ENCODE data around the gene AQP1. TPM values are rescaled to one million over a fixed set of nuclear protein-coding genes. Genes with fewer than 3 reads are reported as not detected.

Gene AQP1
- total and polyA plus RNA-seq, 3 donors from 2014 or later, result 15.2 to 55.8 (median 28.1) TPM

DNA sequence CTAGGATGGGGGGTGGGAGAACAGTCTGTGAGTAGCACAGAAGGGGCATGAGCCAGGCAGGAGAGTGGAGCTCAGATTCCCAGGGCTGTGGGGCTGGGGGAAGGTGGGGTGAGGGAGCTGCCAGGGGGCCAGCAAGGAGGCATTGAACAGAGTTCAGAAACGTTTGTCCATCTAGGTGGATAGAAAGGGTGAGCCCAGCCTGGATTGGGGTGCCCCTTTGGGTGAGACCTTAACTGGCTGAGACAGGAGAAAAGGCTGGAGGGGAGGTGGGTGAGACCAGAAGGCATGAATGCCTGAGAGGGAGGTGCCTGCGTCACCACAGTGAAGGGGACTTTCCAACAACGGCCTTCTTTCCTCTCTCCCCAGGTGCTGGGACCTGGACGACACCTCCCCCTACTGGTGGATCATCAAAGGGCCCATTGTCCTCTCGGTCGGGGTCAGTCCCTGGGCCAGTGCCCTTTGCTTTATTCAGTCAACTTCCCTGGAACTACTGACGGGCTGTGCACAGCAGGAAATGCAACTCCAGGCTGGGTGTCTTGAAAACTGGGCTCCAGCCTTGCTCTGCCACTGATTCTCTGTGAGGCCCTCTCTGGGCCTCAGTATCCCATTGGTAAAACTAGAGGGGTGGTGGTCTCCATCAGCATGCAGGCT is 63.1 kb downstream of the AQP1 start:
- WGBS, 2 donors, result 44 to 49% methylated on average over 6 to 7 of the region's 7 CpGs
- H3K36me3 ChIP-seq (ENCODE audit: low read depth, missing control alignments), result no peaks in the 10 kb centered on the region
- intact Hi-C loops (cut with DNase I; ENCODE audit: low total_unique reads), result loop anchor here (10.0 kb wide), 2 partner anchors 170 to 240 kb away; no protein-coding TSS in a partner anchor
- no peak for TF ChIP-seq POLR2A (IDR thresholded peaks at IDR 0.05)
- TF ChIP-seq, protein P1, sequence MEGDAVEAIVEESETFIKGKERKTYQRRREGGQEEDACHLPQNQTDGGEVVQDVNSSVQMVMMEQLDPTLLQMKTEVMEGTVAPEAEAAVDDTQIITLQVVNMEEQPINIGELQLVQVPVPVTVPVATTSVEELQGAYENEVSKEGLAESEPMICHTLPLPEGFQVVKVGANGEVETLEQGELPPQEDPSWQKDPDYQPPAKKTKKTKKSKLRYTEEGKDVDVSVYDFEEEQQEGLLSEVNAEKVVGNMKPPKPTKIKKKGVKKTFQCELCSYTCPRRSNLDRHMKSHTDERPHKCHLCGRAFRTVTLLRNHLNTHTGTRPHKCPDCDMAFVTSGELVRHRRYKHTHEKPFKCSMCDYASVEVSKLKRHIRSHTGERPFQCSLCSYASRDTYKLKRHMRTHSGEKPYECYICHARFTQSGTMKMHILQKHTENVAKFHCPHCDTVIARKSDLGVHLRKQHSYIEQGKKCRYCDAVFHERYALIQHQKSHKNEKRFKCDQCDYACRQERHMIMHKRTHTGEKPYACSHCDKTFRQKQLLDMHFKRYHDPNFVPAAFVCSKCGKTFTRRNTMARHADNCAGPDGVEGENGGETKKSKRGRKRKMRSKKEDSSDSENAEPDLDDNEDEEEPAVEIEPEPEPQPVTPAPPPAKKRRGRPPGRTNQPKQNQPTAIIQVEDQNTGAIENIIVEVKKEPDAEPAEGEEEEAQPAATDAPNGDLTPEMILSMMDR (IDR thresholded peaks at IDR 0.05), result peak; percentile 40 to 62 (median 55)
- no peaks in the 10 kb centered on the region for H3K27me3 ChIP-seq
- H3K9me3 ChIP-seq, result no peaks in the 10 kb centered on the region
- H3K27ac ChIP-seq, result no peak overlapping the region
- DNase-seq, result peak; percentile 75
- no peak overlapping the region for H3K4me3 ChIP-seq
- H3K4me1 ChIP-seq, result no peaks in the 10 kb centered on the region

Other genes starting within 250 kb of the AQP1 start
- 1 to 10 TPM in 1 of 2 donors, under 1 TPM in 1; 0.50 to 1.2 TPM for gene CRHR2, start 229.4 kb upstream of the AQP1 start, total RNA-seq
- gene CRHR2, start 229.4 kb upstream of the AQP1 start, polyA plus RNA-seq (ENCODE audit: insufficient read depth, low read depth, low replicate concordance), result 1.3 TPM
- gene INMT, start 159.7 kb upstream of the AQP1 start, total RNA-seq, result 10 to 100 TPM; 41.2 to 68.4 TPM
- gene INMT, start 159.7 kb upstream of the AQP1 start, polyA plus RNA-seq (ENCODE audit: insufficient read depth, low read depth, low replicate concordance), result 31.8 TPM
- 10 to 100 TPM; 47.6 to 51.7 TPM for gene MINDY4, start 140.4 kb upstream of the AQP1 start, total RNA-seq
- gene MINDY4, start 140.4 kb upstream of the AQP1 start, polyA plus RNA-seq (ENCODE audit: insufficient read depth, low read depth, low replicate concordance), result 25.3 TPM
- 1 to 10 TPM; 1.4 to 3.6 TPM for gene GHRHR, start 52.1 kb downstream of the AQP1 start, total RNA-seq
- 2.1 TPM for gene GHRHR, start 52.1 kb downstream of the AQP1 start, polyA plus RNA-seq (ENCODE audit: insufficient read depth, low read depth, low replicate concordance)
- 1 to 10 TPM; 4.3 to 4.8 TPM for gene ADCYAP1R1, start 140.5 kb downstream of the AQP1 start, total RNA-seq
- gene ADCYAP1R1, start 140.5 kb downstream of the AQP1 start, polyA plus RNA-seq (ENCODE audit: insufficient read depth, low read depth, low replicate concordance), result 3.2 TPM

Measured in testis (tissue), 3 donors.